ACC112 (cell line): ENCODE results near the gene SIX5.
"Not testable (repeated sequence)": the region's sequence is repeated elsewhere in the genome, so short reads cannot be mapped to it uniquely, and the experiment has no call there.

Experiments used
- H2AFZ ChIP-seq: fragments of 200-600 bp; sonication (generic); one replicate; pipeline ENCODE4 v1.6.0; 2017; ENCODE audit warnings: antibody characterized with exemption, low read length; ENCODE audit not compliant: unreplicated experiment
- H3K27ac ChIP-seq: fragments of 200-600 bp; sonication (generic); 2 replicates; pipeline ENCODE4 v1.5.1; 2014; ENCODE audit warnings: low read depth, mild to moderate bottlenecking, antibody characterized with exemption, low read length, moderate library complexity
- H3K27me3 ChIP-seq: fragments of 200-600 bp; sonication (generic); 2 replicates; pipeline ENCODE4 v1.6.1; 2014; ENCODE audit warnings: mild to moderate bottlenecking, antibody characterized with exemption, low read length, moderate library complexity, mixed read lengths; ENCODE audit not compliant: insufficient read depth
- H3K36me3 ChIP-seq: fragments of 200-600 bp; sonication (generic); 2 replicates; pipeline ENCODE4 v1.6.1; 2016; ENCODE audit warnings: mild to moderate bottlenecking, antibody characterized with exemption, low read length, moderate library complexity, mixed read lengths; ENCODE audit not compliant: insufficient read depth
- H3K4me1 ChIP-seq: fragments of 200-600 bp; sonication (generic); one replicate; pipeline ENCODE4 v1.6.1; 2016; ENCODE audit warnings: low read length, mixed read lengths; ENCODE audit not compliant: insufficient read depth, unreplicated experiment, control insufficient read depth
- H3K4me3 ChIP-seq: fragments of 200-600 bp; sonication (generic); 2 replicates; pipeline ENCODE4 v1.5.1; 2014; ENCODE audit warnings: mild to moderate bottlenecking, low read depth, low read length
- H3K79me2 ChIP-seq: fragments of 200-600 bp; sonication (generic); one replicate; pipeline ENCODE4 v1.6.0; 2016; ENCODE audit warnings: low read length; ENCODE audit not compliant: control insufficient read depth, unreplicated experiment, insufficient read depth

The SIX5 gene

GRCh38 chr19:45805719-45806118, 36.7 kb upstream of the SIX5 start:
- Histone ChIP-seq H2AFZ (no peak overlapping the region), H3K4me3 (no peak overlapping the region), H3K27me3 (no peaks in the 10 kb centered on the region), H3K36me3 (no peaks in the 10 kb centered on the region), H3K79me2 (no peaks in the 10 kb centered on the region), H3K27ac (peak overlapping the region; percentile 19; the same call in 1 of the 2 replicates), H3K4me1 (peaks cover 14% of the 10 kb centered on the region)

GRCh38 chr19:45804959-45805230, 35.8 kb upstream of the SIX5 start:
- Histone ChIP-seq H3K27me3 (no peaks in the 10 kb centered on the region), H3K4me3 (no peak overlapping the region), H2AFZ (no peak overlapping the region), H3K79me2 (no peaks in the 10 kb centered on the region), H3K4me1 (peaks cover 14% of the 10 kb centered on the region), H3K36me3 (no peaks in the 10 kb centered on the region), H3K27ac (no peak overlapping the region)

- Histone ChIP-seq H3K4me3 (no peak overlapping the region), H3K27ac (no peak overlapping the region), H3K4me1 (peaks cover 9% of the 10 kb centered on the region), H3K79me2 (no peaks in the 10 kb centered on the region), H3K27me3 (no peaks in the 10 kb centered on the region), H3K36me3 (no peaks in the 10 kb centered on the region), H2AFZ (no peak overlapping the region)
Measured at GRCh38 chr19:45804140-45804958, 35.3 kb upstream of the SIX5 start.

- Histone ChIP-seq H2AFZ (no peak overlapping the region), H3K4me3 (no peak overlapping the region)
Measured at GRCh38 chr19:45801603-45802175, 32.6 kb upstream of the SIX5 start.

GRCh38 chr19:45800070-45800553, 31.1 kb upstream of the SIX5 start:
- Histone ChIP-seq H3K27me3 (no peaks in the 10 kb centered on the region), H3K4me3 (no peak overlapping the region), H3K27ac (no peak overlapping the region), H2AFZ (no peak overlapping the region), H3K4me1 (peaks cover 4% of the 10 kb centered on the region), H3K79me2 (no peaks in the 10 kb centered on the region), H3K36me3 (no peaks in the 10 kb centered on the region)

More at GRCh38 chr19:45801603-45802175, 32.6 kb upstream of the SIX5 start:
- H3K27me3 ChIP-seq = no peaks in the 10 kb centered on the region
- no peak overlapping the region for H3K27ac ChIP-seq
- H3K4me1 ChIP-seq = peaks cover 8% of the 10 kb centered on the region
- H3K36me3 ChIP-seq = no peaks in the 10 kb centered on the region
- no peaks in the 10 kb centered on the region for H3K79me2 ChIP-seq

GRCh38 chr19:45799541-45799940, 30.5 kb upstream of the SIX5 start:
- H3K36me3 ChIP-seq, H3K4me3 ChIP-seq, H3K79me2 ChIP-seq, H3K27ac ChIP-seq, H3K27me3 ChIP-seq, H3K4me1 ChIP-seq, H2AFZ ChIP-seq: not testable (repeated sequence)

- no peak overlapping the region for H3K4me3 ChIP-seq
- H3K27me3 ChIP-seq = no peaks in the 10 kb centered on the region
- no peaks in the 10 kb centered on the region for H3K36me3 ChIP-seq
- H3K27ac ChIP-seq = no peak overlapping the region
- H3K4me1 ChIP-seq = peaks cover 4% of the 10 kb centered on the region
- no peaks in the 10 kb centered on the region for H3K79me2 ChIP-seq
- no peak overlapping the region for H2AFZ ChIP-seq
Measured at GRCh38 chr19:45798995-45799517, 30.0 kb upstream of the SIX5 start.

GRCh38 chr19:45794627-45795026, 25.6 kb upstream of the SIX5 start:
- Histone ChIP-seq H2AFZ (no peak overlapping the region), H3K27ac (no peak overlapping the region), H3K27me3 (no peaks in the 10 kb centered on the region), H3K4me1 (peaks cover 6% of the 10 kb centered on the region), H3K4me3 (no peak overlapping the region), H3K79me2 (peaks cover 19% of the 10 kb centered on the region), H3K36me3 (no peaks in the 10 kb centered on the region)

GRCh38 chr19:45793876-45794275, 24.8 kb upstream of the SIX5 start:
- H3K27ac ChIP-seq = no peak overlapping the region
- no peaks in the 10 kb centered on the region for H3K27me3 ChIP-seq
- H3K4me1 ChIP-seq = peaks cover 6% of the 10 kb centered on the region
- H3K36me3 ChIP-seq = peaks cover 3% of the 10 kb centered on the region; the same call in 1 of the 2 replicates
- H3K4me3 ChIP-seq = no peak overlapping the region
- H3K79me2 ChIP-seq = peaks cover 19% of the 10 kb centered on the region
- no peak overlapping the region for H2AFZ ChIP-seq

GRCh38 chr19:45793178-45793564, 24.1 kb upstream of the SIX5 start:
- Histone ChIP-seq H3K36me3 (peaks cover 3% of the 10 kb centered on the region; the same call in 1 of the 2 replicates), H3K27ac (peak overlapping the region; percentile 51), H3K79me2 (peaks cover 19% of the 10 kb centered on the region), H3K4me3 (peak overlapping the region; percentile 78; the same call in 1 of the 2 replicates), H2AFZ (no peak overlapping the region), H3K27me3 (no peaks in the 10 kb centered on the region), H3K4me1 (peaks cover 6% of the 10 kb centered on the region)
